H1 (cell line): Measurements from ENCODE around the gene RAB7B. TPM values are rescaled to one million over a fixed set of nuclear protein-coding genes. Genes with fewer than 3 reads are reported as not detected.

Source experiments
- CTCF ChIA-PET: fragments of 300-600 bp; sonication (Branson Sonifier 250); formaldehyde crosslinking; loops from one replicate; lab custom pipeline; 2021; ENCODE audit not compliant: partially characterized antibody; lab: Charles Lee
- POLR2A ChIA-PET: fragments of 300-600 bp; sonication (Branson Sonifier 250); formaldehyde crosslinking; loops from one replicate; lab custom pipeline; 2021; ENCODE audit warnings: inconsistent platforms; ENCODE audit not compliant: partially characterized antibody; lab: Charles Lee
- DNase-seq, 2 experiments: peaks; one replicate each; pipeline versions ENCODE4 v3.0.0 to v3.0.0-alpha.2; 2010 to 2022; ENCODE audit warnings: low spot score in 2 of 2, low read depth in 1 of 2, mixed read lengths in 1 of 2
- FAIRE-seq: peaks from 2 replicates; lab custom pipeline; 2011; peaks lifted over from hg19 to GRCh38; lab: Jason Lieb, UNC
- H2AFZ ChIP-seq: 2 replicates; pipeline ENCODE4 v1.8.1; 2012; ENCODE audit warnings: low read length, inconsistent platforms
- H2AK5ac ChIP-seq: 2 replicates; pipeline ENCODE4 v1.6.1; 2013; ENCODE audit warnings: low read depth, low read length
- H2BK120ac ChIP-seq: replicated peaks from 2 replicates; pipeline ENCODE3; 2013; ENCODE audit warnings: low read depth, low read length, inconsistent platforms
- H2BK12ac ChIP-seq: 2 replicates; pipeline ENCODE4 v1.6.1; 2013; ENCODE audit warnings: low read depth, low read length
- H2BK15ac ChIP-seq: 2 replicates; pipeline ENCODE4 v1.6.1; 2013; ENCODE audit warnings: low read length
- H2BK20ac ChIP-seq: 2 replicates; pipeline ENCODE4 v1.6.1; 2013; ENCODE audit warnings: low read length
- H2BK5ac ChIP-seq: 2 replicates; pipeline ENCODE4 v1.6.1; 2013; ENCODE audit warnings: low read depth, low read length
- H3K14ac ChIP-seq: 2 replicates; pipeline ENCODE4 v1.6.1; 2013; ENCODE audit warnings: inconsistent platforms; ENCODE audit not compliant: insufficient read length
- H3K18ac ChIP-seq: 2 replicates; pipeline ENCODE4 v1.6.1; 2013; ENCODE audit warnings: low read length; ENCODE audit errors: extremely low read depth
- H3K23ac ChIP-seq: 2 replicates; pipeline ENCODE4 v1.6.1; 2013; ENCODE audit warnings: inconsistent platforms; ENCODE audit not compliant: insufficient read length
- H3K23me2 ChIP-seq: 2 replicates; pipeline ENCODE4 v1.6.1; 2013; ENCODE audit warnings: low read depth, low read length
- H3K27ac ChIP-seq: 2 replicates; pipeline ENCODE4 v1.6.1; 2011; ENCODE audit warnings: low read depth, low read length, inconsistent platforms
- H3K27me3 ChIP-seq, 4 experiments: replicated peaks in 1 of 4; 1 replicate in 1 of 4; 2 replicates in 3 of 4; pipeline versions ENCODE4 v1.6.1 to v1.8.1; 2011 to 2013; ENCODE audit warnings: low read length in 3 of 4, mild to moderate bottlenecking in 3 of 4, inconsistent platforms in 2 of 4, mixed read lengths in 2 of 4, moderate library complexity in 1 of 4; ENCODE audit not compliant: control insufficient read depth in 3 of 4, insufficient read depth in 3 of 4; ENCODE audit errors: extremely low read depth in 1 of 4
- H3K36me3 ChIP-seq, 4 experiments: 2 replicates each; pipeline versions ENCODE4 v1.6.1 to v1.8.1; 2011 to 2013; ENCODE audit warnings: mild to moderate bottlenecking in 4 of 4, low read length in 3 of 4, moderate library complexity in 2 of 4, control low read depth in 1 of 4, inconsistent platforms in 1 of 4; ENCODE audit not compliant: insufficient read depth in 4 of 4, control insufficient read depth in 2 of 4
- H3K4ac ChIP-seq: replicated peaks from 2 replicates; pipeline ENCODE3; 2013; ENCODE audit warnings: low read length, low read depth, mixed read lengths, inconsistent platforms; ENCODE audit not compliant: insufficient read length
- H3K4me1 ChIP-seq, 4 experiments: replicated peaks in 1 of 4; 1 replicate in 1 of 4; 2 replicates in 3 of 4; pipeline versions ENCODE4 v1.6.1 to v1.8.1; 2011 to 2013; ENCODE audit warnings: low read length in 3 of 4, inconsistent platforms in 2 of 4, mixed read lengths in 1 of 4; ENCODE audit not compliant: insufficient read depth in 4 of 4, control insufficient read depth in 3 of 4
- H3K4me2 ChIP-seq, 2 experiments: 2 replicates each; pipeline versions ENCODE4 v1.6.1 to v1.8.1; 2011 to 2013; ENCODE audit warnings: low read depth in 2 of 2, low read length in 2 of 2, control low read depth in 1 of 2, inconsistent platforms in 1 of 2, mild to moderate bottlenecking in 1 of 2; ENCODE audit not compliant: insufficient read depth in 1 of 2
- H3K4me3 ChIP-seq, 4 experiments: fragments of 200-600, 300-600 bp in 1 of 4; sonication (generic), shearing (Covaris generic), sonication (Bioruptor Twin) in 1 of 4; 2 replicates each; pipeline versions ENCODE4 v1.5.1 to v1.8.1; 2011 to 2016; ENCODE audit warnings: low read length in 4 of 4, low read depth in 3 of 4, control low read depth in 2 of 4, inconsistent platforms in 2 of 4, mild to moderate bottlenecking in 2 of 4, mixed read lengths in 1 of 4, moderate library complexity in 1 of 4; ENCODE audit not compliant: insufficient read depth in 2 of 4; ENCODE audit errors: extremely low read depth in 1 of 4
- H3K56ac ChIP-seq: replicated peaks from 2 replicates; pipeline ENCODE3; 2013; ENCODE audit warnings: low read depth, mild to moderate bottlenecking, mixed read lengths, low read length, inconsistent platforms; ENCODE audit not compliant: insufficient read length
- H3K79me1 ChIP-seq: 2 replicates; pipeline ENCODE4 v1.6.1; 2013; ENCODE audit warnings: low read depth, low read length, control low read depth
- H3K79me2 ChIP-seq, 2 experiments: 2 replicates each; pipeline versions ENCODE4 v1.6.1 to v1.8.1; 2012 to 2013; ENCODE audit warnings: low read length in 2 of 2, mild to moderate bottlenecking in 2 of 2, inconsistent platforms in 1 of 2; ENCODE audit not compliant: insufficient read depth in 2 of 2, control insufficient read depth in 1 of 2
- H3K9ac ChIP-seq, 4 experiments: replicated peaks in 1 of 4; 1 replicate in 1 of 4; 2 replicates in 3 of 4; pipeline versions ENCODE4 v1.6.1 to v1.8.1; 2011 to 2013; ENCODE audit warnings: low read depth in 3 of 4, low read length in 3 of 4, control low read depth in 2 of 4, mild to moderate bottlenecking in 2 of 4, moderate library complexity in 2 of 4, inconsistent platforms in 1 of 4; ENCODE audit errors: extremely low read depth in 1 of 4
- H3K9me3 ChIP-seq, 2 experiments: 2 replicates each; pipeline versions ENCODE4 v1.6.1 to v1.8.1; 2012 to 2013; ENCODE audit warnings: mild to moderate bottlenecking in 2 of 2, moderate library complexity in 2 of 2, control low read depth in 1 of 2, inconsistent platforms in 1 of 2, low read depth in 1 of 2, low read length in 1 of 2, mixed read lengths in 1 of 2; ENCODE audit not compliant: insufficient read depth in 2 of 2
- H4K20me1 ChIP-seq, 2 experiments: replicated peaks in 1 of 2; 2 replicates each; pipeline versions ENCODE3 to v1.8.1; 2011 to 2013; ENCODE audit warnings: inconsistent platforms in 2 of 2, low read length in 2 of 2, mild to moderate bottlenecking in 1 of 2; ENCODE audit not compliant: insufficient read depth in 2 of 2, control insufficient read depth in 1 of 2
- H4K5ac ChIP-seq: 2 replicates; pipeline ENCODE4 v1.6.1; 2013; ENCODE audit warnings: low read length, low read depth, mixed read lengths, inconsistent platforms; ENCODE audit not compliant: insufficient read length
- H4K8ac ChIP-seq: 2 replicates; pipeline ENCODE4 v1.8.0; 2013; ENCODE audit warnings: mild to moderate bottlenecking, moderate library complexity, low read length, inconsistent platforms; ENCODE audit not compliant: insufficient read depth; ENCODE audit errors: extremely low read depth
- H4K91ac ChIP-seq: replicated peaks from 2 replicates; pipeline ENCODE3; 2013; ENCODE audit warnings: low read length, mixed read lengths, inconsistent platforms; ENCODE audit not compliant: insufficient read length
- ASH2L ChIP-seq: fragments of 200-600, 300-600 bp; sonication (generic); IDR thresholded peaks from one replicate; pipeline ENCODE4 v1.7.1; 2017; ENCODE audit warnings: low read length
- BACH1 ChIP-seq: IDR thresholded peaks from 2 replicates; pipeline ENCODE4 v1.6.1; 2012; ENCODE audit warnings: low read length, improper control_type of control experiment
- CTBP2 ChIP-seq: IDR thresholded peaks from 2 replicates; pipeline ENCODE4 v1.7.0; 2011; ENCODE audit warnings: borderline replicate concordance, mild to moderate bottlenecking, moderate library complexity, mixed read lengths, low read length; ENCODE audit not compliant: insufficient read depth, insufficient read length
- CTCF ChIP-seq, 3 experiments: IDR thresholded peaks; 1 replicate in 2 of 3; 2 replicates in 1 of 3; pipeline versions ENCODE4 v1.5.1 to v1.6.1; 2011; ENCODE audit warnings: low read length in 3 of 3, mild to moderate bottlenecking in 3 of 3, inconsistent platforms in 2 of 3, low read depth in 1 of 3, moderate library complexity in 1 of 3; ENCODE audit not compliant: insufficient read depth in 1 of 3; ENCODE audit errors: control extremely low read depth in 1 of 3
- E2F6 ChIP-seq: IDR thresholded peaks from 2 replicates; pipeline ENCODE4 v1.6.1; 2012; ENCODE audit warnings: inconsistent platforms
- EZH2 ChIP-seq: fragments of 200-600 bp; sonication (generic); IDR thresholded peaks from 2 replicates; pipeline ENCODE4 v1.7.1; 2012; ENCODE audit warnings: low read depth, mild to moderate bottlenecking, moderate library complexity, low read length, inconsistent platforms; ENCODE audit not compliant: severe bottlenecking
- JUN ChIP-seq: IDR thresholded peaks from 2 replicates; pipeline ENCODE4 v1.6.1; 2011; ENCODE audit warnings: low read depth, mild to moderate bottlenecking, improper control_type of control experiment, low read length
- KDM1A ChIP-seq: fragments of 200-600, 300-600 bp; sonication (generic); IDR thresholded peaks from 2 replicates; pipeline ENCODE4 v1.7.1; 2016; ENCODE audit warnings: mild to moderate bottlenecking, low read length, borderline replicate concordance
- NANOG ChIP-seq: IDR thresholded peaks from 2 replicates; pipeline ENCODE4 v1.6.1; 2011; ENCODE audit warnings: low read length, low read depth, mild to moderate bottlenecking, inconsistent platforms; ENCODE audit not compliant: insufficient read depth, poor library complexity, severe bottlenecking
- SIRT6 ChIP-seq: IDR thresholded peaks from one replicate; pipeline ENCODE4 v1.7.1; 2012; ENCODE audit warnings: low read length, inconsistent platforms
- SP1 ChIP-seq: IDR thresholded peaks from 2 replicates; pipeline ENCODE4 v1.6.1; 2011; ENCODE audit warnings: low read depth, low read length
- WGBS, 2 experiments: shearing (Covaris generic) in 1 of 2; methylation state at CpG; one replicate each; pipeline versions ENCODE4 v1.1.6 to v1.1.7; 2013 to 2015; ENCODE audit warnings: low lambda C conversion rate in 2 of 2, mixed read lengths in 2 of 2, inconsistent platforms in 1 of 2, low coverage in 1 of 2, missing lambda C conversion rate in 1 of 2; ENCODE audit not compliant: insufficient replicate concordance in 2 of 2, insufficient coverage in 1 of 2, insufficient read length in 1 of 2; ENCODE audit errors: extremely low coverage in 1 of 2, missing lambda C conversion rate in 1 of 2; 5-methylcytosine and 5-hydroxymethylcytosine counted together
- polyA plus RNA-seq, 7 experiments: library from polyadenylated mRNA; depleted of rRNA in 3 of 7; stranded (reverse) in 5 of 7; unstranded in 2 of 7; fragments of >200 nt in 5 of 7; fragments of 200-250 nt in 2 of 7; gene quantifications; 1 replicate in 5 of 7; 2 replicates in 1 of 7; 4 replicates in 1 of 7; pipeline versions ENCODE4 v1.2.1 to v1.2.3, GENCODE V29; 2011 to 2013; ENCODE audit warnings: missing spikeins in 2 of 7, mixed read lengths in 2 of 7
- total RNA-seq: library from RNA; stranded (reverse); fragmentation: NEBNext Ultra II Directional; extraction: Animal tissue kit (Norgen Biotek cat#: 25700); gene quantifications from 2 replicates; pipeline ENCODE4 v1.2.1, GENCODE V29; 2021

Gene RAB7B
- total and polyA plus RNA-seq, 2 of the 8 experiments (the other 6 are each of a cell fraction or from before 2014, with no cell fraction given): 0.05 TPM; not detected in 1

GRCh38 chr1:206035027-206035426, 31.8 kb upstream of the RAB7B start:
- POLR2A ChIA-PET: no interaction called here
- WGBS, 2 experiments: 85% methylated on average over 5 of the region's 5 CpGs; no CpG with 5 or more reads in 1 of the 2 experiments
- TF ChIP-seq BACH1: no peak
- TF ChIP-seq SIRT6: no peak
- TF ChIP-seq SP1: no peak
- no peak for TF ChIP-seq NANOG
- no peak for TF ChIP-seq KDM1A
- TF ChIP-seq CTCF (IDR thresholded peaks at IDR 0.05; ENCODE audit: control extremely low read depth in 1 of 3, insufficient read depth in 1 of 3, low read depth in 1 of 3, low read length in 3 of 3): no peak
- no peak for TF ChIP-seq JUN
- no peak for TF ChIP-seq EZH2
- TF ChIP-seq CTBP2: no peak
- no peak for TF ChIP-seq E2F6
- TF ChIP-seq ASH2L: no peak

More at GRCh38 chr1:206035027-206035426, 31.8 kb upstream of the RAB7B start:
- Histone ChIP-seq H3K23ac (no peak overlapping the region), H3K14ac (no peak overlapping the region), H3K79me1 (no peaks in the 10 kb centered on the region), H3K9me3 (no peaks in the 10 kb centered on the region), H3K27ac (no peak overlapping the region), H3K18ac (no peak overlapping the region), H2BK120ac (no peak overlapping the region), H2BK20ac (no peak overlapping the region), H4K8ac (no peak overlapping the region), H3K27me3 (no peaks in the 10 kb centered on the region), H2AFZ (peak overlapping the region; percentile 22; the same call in 1 of the 2 replicates), H4K20me1 (no peaks in the 10 kb centered on the region), H2AK5ac (no peak overlapping the region), H2BK15ac (no peak overlapping the region), H3K4ac (no peak overlapping the region), H3K4me2 (no peak overlapping the region), H2BK12ac (no peak overlapping the region), H3K56ac (no peak overlapping the region), H3K36me3 (no peaks in the 10 kb centered on the region), H3K4me1 (peaks cover 2 to 8% (median 3%) of the 10 kb centered on the region in 4 experiments; a peak in 5 of 7 replicates), H4K91ac (no peak overlapping the region), H4K5ac (no peak overlapping the region), H3K79me2 (no peaks in the 10 kb centered on the region), H2BK5ac (no peak overlapping the region), H3K23me2 (no peaks in the 10 kb centered on the region), H3K4me3 (no peak overlapping the region), H3K9ac (no peak overlapping the region)
- no peak for FAIRE-seq
- DNase-seq: peak in 1 of 2 experiments; percentile 41
- CTCF ChIA-PET: interaction anchor here (1.1 to 7.7 kb wide), 4 partner anchors 8 to 71 kb away, joined by 3 to 166 read pairs (median 3); no protein-coding TSS in a partner anchor
